Raji (cell line): ENCODE results near the gene PTPA.

Source experiments
- POLR2A ChIP-seq: IDR thresholded peaks from 2 replicates; pipeline ENCODE4 v1.6.1; 2011; ENCODE audit warnings: low read depth, low read length, control low read depth; ENCODE audit not compliant: insufficient read depth

Gene PTPA

DNA sequence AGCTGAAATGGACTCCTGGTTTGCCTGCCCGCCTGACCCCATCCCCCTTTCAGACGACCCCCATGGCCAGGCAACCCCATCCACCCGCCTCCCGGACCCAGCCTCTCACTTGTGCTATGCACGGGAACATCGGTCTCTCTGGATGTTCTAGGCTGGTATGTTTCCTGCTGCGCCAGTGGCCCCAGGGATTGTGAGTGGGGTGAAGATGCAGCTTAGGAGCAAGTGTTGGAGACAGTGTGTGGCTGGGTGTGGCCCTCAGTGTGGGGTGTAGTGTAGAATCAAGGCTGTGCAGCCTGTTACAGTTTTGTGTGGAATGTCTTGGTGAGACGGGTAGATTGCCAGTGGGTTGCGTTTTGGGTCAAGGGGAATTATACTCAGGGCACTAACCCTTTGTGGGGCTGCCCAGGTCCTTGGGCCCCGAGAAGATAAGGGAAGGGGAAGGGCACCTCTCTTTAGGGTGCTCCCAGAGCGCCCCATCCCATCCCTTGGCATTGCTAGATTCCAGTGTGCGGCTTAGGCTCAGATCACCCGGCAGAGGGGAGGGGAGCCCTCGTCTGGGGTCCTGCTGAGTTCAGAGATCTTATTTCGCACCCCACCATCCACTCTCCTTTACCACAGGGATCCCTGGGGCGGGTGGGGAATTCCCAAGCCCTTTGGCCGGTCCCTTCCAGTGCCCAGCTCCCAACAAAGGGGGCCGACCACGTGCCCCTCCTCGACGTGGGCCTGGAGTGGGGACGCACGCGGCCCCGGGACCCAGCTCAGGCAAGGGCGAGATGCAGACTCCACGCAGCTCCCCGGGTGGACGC lies 62.3 kb downstream of the PTPA start:
- TF ChIP-seq POLR2A: no peak

DNA sequence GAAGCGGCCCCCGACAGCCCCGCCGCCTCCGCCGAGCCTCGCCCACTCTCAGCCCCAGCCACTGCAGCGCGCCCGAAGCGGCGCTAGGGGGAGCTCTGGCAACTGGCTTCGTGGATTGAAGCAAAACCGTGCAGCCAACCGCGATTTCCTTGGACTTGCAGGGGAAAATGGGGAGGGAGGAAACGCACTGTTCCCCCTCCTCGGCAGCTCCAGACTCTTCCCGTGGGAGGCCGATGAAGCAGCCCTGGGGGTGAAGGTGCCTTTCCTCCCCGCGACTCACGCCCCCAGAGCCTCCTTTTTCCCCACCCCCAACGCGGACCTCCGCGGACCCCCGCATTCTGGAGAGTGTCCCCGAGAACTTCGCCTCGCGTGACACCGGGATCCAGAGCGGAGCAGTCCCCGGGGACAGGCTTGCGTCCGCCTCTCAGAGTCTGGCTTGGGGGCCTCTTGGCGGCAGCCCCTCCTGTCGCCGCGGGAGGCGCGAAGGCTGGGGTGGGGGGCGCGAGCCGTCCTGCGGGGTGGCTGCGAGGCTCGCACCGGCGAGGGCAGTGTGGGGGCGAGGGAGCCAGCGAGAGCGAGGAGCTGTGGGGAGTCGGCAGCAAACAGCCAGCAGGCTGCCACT lies 63.0 kb downstream of the PTPA start:
- no peak for TF ChIP-seq POLR2A

DNA sequence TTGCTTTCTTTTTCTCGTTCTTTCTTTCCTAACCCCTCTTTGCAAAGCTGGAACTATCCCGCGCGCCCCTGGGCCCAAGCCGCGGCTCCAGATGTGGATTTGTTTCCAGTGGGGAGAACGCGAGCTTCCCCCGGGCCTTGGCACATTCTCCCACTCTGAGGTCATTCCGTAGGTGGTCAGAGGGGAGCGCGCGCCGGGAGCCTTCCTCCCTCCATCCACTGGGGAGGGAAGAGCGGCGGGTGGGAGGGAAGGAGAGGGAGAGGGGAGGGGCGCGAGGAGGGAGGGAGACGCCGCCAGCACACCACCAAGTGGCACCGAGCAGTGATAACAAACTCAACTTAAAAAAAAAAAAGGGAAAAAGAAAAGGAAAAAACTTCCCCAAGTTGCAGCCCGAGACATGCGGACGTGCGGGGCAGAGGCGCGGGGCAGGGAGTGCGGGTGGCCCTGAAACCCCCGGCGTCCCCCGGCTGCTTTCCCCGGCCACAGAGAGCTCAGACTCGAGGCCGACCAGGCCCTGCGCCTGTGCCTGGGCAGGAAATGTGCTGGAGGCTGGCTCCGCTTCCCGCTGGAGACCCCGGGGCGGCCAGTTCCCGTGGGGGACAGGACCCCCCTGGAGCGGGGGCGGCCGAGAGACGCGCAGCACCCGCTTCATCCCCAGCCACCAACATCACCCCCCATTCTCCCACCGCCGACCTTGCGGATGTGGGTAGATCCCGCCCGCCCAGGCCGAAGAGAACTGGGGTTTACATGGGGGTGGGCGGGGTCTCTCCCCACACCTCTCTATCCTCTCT lies 63.7 kb downstream of the PTPA start:
- no peak for TF ChIP-seq POLR2A

DNA sequence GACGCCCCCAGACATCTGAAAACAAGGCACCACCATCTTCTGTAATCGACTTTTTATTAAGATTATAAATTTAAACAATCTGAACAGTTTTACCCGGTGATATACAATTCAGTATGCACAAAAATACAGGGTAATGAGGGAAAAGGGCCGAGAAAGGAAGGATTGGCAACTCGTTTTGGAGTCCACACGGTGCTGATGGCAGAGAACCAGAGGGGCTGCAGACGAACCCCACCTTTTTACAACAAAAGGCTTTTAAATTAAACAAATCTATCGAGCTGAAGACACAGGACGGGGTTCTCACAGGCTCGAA lies 64.3 kb downstream of the PTPA start:
- no peak for TF ChIP-seq POLR2A

DNA sequence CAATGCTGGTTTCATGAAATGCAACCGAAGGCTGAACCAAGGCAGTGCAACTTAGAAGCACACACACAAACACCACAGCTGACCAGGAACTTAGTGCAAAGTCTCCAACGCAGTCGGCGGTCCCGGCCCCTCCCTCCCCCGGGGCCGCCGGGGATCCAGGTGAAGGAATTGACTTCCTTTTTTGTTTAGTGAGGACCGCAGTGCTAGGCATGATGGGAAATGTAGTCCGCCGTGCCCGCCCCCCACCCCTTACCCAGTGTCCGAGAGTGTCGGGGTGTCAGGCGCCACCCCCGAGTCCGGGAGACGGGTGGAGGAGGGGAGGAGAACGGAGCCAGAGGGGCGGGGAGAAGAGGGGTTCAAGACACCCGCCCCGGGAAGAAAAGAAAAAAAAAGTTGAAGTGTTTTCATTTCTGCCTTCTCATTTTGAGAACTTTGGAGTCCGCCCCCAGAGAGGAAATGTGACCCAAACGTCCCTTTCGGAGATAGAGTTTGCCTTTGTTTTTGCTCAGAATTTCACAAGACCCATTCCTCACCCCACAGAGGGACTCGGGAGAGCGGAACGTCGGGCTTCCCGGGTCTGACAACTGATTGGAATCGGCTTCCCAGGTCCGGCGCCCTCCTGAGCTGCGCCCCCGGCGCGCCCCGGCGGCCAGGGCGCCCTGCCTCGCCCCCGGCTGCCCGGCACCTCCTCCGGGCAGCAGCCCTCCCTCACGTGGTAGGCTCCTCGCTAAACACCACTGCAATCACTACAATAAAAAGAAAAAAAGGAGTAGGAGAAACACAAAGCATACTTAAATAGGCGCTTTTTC lies 64.8 kb downstream of the PTPA start:
- peak; percentile 51 for TF ChIP-seq POLR2A

DNA sequence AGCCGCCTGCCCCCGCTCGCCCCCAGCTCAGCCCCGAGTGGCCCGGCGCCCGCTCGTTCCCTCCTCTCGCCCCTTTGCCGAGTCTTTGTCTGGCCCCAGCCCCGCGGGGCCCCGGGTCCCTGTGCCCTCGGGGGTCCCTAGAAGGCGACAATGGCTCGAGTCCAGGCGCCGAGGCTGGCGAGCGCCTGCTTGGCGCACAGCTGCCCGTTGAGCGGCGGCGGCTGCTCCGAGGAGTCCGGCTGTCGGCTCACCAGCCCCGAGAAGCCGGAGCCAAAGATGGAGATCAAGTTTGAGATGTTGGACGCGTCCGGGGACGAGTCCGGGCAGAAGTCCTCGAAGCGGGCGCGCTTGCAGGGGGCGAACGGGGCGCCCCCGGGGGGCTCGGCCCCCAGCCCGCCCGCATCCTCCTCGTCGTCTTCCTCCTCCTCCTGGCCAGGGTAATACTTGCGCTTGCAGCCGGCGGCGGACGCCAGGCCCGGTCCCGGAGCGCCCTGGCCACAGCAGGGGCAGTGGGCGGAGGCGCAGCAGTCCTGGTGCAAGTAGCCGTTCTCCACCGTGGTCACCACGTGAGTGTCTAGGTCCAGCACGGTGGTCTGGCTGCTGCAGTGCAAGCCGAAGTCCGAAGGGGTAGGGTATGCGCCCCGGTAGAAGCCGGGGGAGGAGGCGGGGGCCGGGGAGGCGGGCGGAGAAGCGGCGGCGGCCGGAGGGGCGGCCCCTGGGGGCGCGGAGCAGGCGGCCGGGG lies 65.7 kb downstream of the PTPA start:
- no peak for TF ChIP-seq POLR2A

DNA sequence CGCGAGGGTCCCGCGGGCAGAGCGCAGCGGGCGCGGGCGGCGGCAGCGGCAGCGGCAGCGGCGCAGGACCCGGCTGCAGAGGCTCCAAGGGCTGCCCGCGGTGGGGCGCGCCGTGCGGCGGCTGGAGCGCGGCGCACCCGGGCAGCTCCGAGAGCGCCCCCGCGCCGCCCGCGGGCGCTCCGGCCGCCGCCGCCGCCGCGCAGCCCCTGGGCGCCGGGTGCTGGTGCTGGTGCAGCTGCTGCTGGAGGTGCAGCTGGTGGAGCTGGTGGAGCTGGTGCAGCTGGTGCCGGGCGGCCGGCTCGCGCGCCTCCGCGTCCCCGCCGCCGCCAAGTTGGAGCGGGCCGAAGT lies 66.2 kb downstream of the PTPA start:
- no peak for TF ChIP-seq POLR2A

DNA sequence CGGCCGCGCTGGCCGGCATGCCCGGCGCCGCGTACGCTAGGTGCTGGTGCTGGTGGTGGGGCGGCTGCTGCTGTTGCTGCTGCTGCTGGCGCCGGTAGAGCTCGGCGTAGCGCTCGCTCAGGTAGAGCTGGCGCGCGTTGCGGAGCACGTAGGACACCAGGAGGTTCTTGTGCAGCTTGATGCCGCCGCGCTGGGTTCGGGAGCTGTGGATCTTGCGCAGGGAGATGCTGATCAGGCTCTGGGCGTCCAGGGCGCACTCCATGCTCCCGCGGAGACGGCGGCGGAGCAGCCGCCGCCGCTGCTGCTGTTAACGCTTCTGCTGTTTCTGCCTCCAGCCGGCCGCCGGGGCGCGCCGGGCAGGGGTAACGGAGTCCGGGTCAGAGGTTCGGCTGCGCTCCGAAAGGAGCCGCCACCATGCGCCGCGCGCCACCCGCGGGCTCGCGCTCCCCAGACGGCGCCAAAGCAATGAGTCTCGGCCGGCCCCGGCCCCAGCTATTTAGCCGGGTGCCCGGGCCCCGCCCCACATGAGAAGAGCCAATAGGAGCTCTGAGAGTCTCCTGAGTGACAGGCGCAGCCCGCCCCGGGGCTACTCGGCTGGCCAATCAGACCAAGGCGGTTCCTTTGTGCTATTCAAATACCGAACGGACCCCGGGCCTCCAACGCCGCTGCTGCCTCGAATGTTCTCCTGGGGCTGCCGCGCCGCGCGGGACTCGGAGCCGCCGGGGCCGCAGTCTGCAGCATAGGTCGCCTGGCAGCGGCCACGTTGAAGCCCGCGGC lies 66.8 kb downstream of the PTPA start, which contains the start of gene IER5L:
IER5L (minus strand) TSS at position 471 of the 777 bp plus-strand sequence; CDS start at position 262, 209 bp downstream.
- TF ChIP-seq POLR2A: peak; percentile 89

DNA sequence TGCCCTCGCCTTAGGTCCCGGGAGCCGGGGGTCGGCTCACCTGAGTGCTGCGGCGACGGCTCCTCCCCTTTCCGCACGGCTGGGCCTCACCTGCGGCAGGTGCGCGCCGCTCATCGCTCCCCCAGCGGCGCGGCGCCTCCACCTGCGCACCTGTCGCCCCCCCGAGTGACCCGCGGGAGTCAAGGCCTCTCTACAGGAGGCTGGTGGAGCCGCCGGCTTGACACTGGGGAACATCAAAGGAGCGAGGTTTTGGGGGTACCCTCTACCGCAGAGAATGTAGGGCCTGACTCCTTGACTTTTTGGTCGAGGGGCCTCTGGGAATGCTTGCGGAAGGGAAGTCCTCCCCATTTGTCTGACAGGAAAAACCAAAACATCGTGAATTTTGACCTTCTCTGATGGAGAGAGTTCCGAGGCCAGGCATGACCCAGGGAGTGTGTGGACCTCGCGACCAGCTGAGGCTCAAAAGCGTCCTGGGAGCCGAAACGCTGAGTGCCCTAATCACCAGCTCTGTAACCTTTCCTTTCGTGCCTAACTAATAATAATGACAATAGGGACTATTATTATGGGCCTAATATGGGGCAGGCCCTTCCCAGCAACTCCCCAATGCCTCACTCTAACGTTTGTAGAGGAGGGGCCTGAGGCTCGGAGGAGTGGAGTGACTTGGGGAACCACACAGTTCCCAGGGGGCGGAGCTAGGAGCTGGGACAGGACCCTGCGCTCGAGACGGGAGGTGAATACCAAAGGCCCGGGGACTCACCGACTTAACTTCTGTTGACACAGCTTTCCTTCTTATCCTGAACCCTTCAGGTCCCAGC lies 67.6 kb downstream of the PTPA start:
- no peak for TF ChIP-seq POLR2A

DNA sequence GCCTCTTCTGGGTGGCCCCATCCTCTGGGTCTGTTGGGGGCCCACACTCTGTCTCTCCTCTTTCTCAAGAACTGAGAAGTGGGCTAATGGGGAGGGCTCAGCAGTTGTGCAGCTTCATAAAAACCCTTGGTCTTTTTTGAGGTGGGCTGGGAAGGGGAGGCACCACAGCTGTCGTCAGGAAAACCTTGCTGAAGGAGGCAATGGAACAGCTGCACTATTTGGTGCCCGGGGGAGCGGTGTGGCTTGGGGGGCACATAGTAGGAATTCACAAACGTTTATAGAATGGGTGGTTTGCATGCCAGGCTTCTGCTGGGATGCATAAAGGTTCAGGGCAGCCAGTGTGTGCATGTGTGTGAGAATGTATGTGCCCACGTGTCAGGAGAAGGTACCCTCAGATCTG lies 70.0 kb downstream of the PTPA start:
- no peak for TF ChIP-seq POLR2A

DNA sequence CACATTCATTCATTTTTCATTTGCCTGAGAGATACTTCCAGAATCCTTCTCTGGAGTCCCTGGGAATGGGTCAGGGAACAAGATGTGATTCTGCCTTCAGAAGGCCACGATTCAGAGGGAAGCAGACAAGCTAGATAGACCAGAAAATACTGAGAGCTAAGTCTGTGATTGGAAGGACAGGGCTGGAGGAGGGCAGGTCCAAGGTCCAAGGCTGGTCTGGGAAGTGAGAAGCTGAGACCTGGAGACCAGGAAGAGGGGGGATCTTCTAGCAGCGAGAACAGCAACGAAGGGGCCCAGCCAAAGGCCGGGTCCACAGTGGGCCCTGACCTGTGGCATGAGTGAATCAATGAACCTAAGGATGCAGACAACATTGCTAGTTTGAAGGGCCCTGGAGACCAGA lies 70.9 kb downstream of the PTPA start:
- TF ChIP-seq POLR2A: no peak

DNA sequence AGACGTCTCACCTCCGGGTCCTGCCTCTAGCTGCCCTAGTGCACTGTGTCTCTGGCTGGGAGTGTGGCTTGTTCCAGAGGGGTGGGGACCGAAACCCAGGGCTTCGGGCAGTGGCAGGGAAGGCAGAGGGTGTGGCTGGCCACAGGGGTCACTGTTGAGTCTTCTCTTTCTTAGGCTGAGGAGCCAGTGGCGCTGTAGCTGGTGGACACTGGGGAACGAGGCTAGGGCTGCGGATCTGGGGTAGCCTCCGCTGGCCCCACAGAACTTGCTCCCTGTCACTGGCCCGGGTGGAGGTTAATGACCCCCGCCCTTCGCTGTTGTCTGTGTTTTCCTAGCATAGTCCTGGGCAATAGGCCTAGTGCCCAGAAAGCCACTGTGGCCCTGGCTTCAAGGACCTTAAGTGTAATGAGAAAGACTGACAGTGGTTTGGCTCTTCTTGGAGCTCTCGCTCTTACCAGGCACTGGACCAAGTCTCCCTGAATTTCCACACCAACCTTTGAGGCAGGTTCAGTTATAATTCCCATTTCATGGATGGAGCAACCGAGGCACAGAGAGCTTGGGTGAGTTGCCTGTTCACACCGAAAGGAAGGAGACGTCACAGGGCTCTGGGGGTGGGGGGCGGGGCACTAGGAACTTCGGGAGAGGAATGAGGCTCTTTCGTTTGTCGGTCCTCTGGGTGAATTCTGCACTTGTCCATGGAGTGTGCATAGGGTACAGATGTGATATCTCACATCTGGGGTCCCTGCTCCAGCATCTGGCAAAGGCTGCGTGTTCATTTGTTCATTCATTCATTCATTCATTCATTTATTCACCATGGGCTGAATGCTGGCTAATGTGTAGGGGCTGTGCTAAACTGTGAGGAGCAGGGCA lies 71.6 kb downstream of the PTPA start:
- no peak for TF ChIP-seq POLR2A
